Measurements from ENCODE around the gene MTUS2. TPM values are rescaled to one million over a fixed set of nuclear protein-coding genes. Genes with fewer than 3 reads are reported as not detected.

MTUS2 gene
- total and polyA plus RNA-seq, 2 of the 8 experiments (the other 6 are each of a cell fraction or from before 2014, with no cell fraction given), result 0.18 to 0.80 TPM

GRCh38 chr13:29540799-29541198, 720.7 kb downstream of the MTUS2 start (continued):
- no peak for TF ChIP-seq CREB1 (IDR thresholded peaks at IDR 0.05)
- no peak for TF ChIP-seq HDAC6 (IDR thresholded peaks at IDR 0.05; ENCODE audit: low read depth, low read length)
- TF ChIP-seq MAFK (IDR thresholded peaks at IDR 0.05; ENCODE audit: low read depth, low read length), result no peak
- no peak for TF ChIP-seq RXRA (IDR thresholded peaks at IDR 0.05; ENCODE audit: insufficient read depth, low read depth, low read length)
- TF ChIP-seq CTBP2 (IDR thresholded peaks at IDR 0.05; ENCODE audit: borderline replicate concordance, insufficient read depth, insufficient read length, low read length), result no peak
- no peak for TF ChIP-seq GABPA (IDR thresholded peaks at IDR 0.05; ENCODE audit: borderline replicate concordance, insufficient read depth, low read length)
